IMR-90 (cell line): ENCODE measurements around the gene TMEM131. TPM values are rescaled to one million over a fixed set of nuclear protein-coding genes. Genes with fewer than 3 reads are reported as not detected.

Experiments used
- ATAC-seq: fragments of 200-7000 bp; cut with Tn5 transposase; 2 replicates; pipeline ENCODE4 v1.9.1; 2020; ENCODE audit warnings: low read depth, mild to moderate bottlenecking, moderate library complexity
- BruUV-seq: library from RNA; stranded (reverse); fragments of 400-500 nt; replicated peaks from 2 replicates; lab custom pipeline; 2021; lab: Mats Ljungman, UMichigan
- CTCF ChIA-PET: fragments of 300-600 bp; formaldehyde crosslinking; extraction: SDS; loops from one replicate; lab custom pipeline; 2021; ENCODE audit warnings: antibody characterized with exemption; lab: Yijun Ruan, JAX
- POLR2A ChIA-PET: fragments of 300-600 bp; sonication (Branson Sonifier 250); formaldehyde crosslinking; loops from one replicate; lab custom pipeline; 2022; ENCODE audit warnings: antibody characterized with exemption; ENCODE audit not compliant: unreplicated experiment; lab: Charles Lee
- DNase-seq: peaks from one replicate; pipeline ENCODE4 v3.0.0; 2013
- H2AFZ ChIP-seq: replicated peaks from 2 replicates; pipeline ENCODE3; 2013; ENCODE audit warnings: low read length, mild to moderate bottlenecking; ENCODE audit not compliant: poor library complexity
- H2AK5ac ChIP-seq: 2 replicates; pipeline ENCODE4 v1.6.1; 2013; ENCODE audit warnings: low read depth, low read length, inconsistent platforms
- H2AK9ac ChIP-seq: replicated peaks from 2 replicates; pipeline ENCODE3; 2013; ENCODE audit warnings: mild to moderate bottlenecking, low read depth, low read length, moderate library complexity; ENCODE audit not compliant: poor library complexity
- H2BK120ac ChIP-seq: 2 replicates; pipeline ENCODE4 v1.6.1; 2013; ENCODE audit warnings: low read depth, low read length, inconsistent platforms
- H2BK15ac ChIP-seq: 3 replicates; pipeline ENCODE4 v1.6.1; 2013; ENCODE audit warnings: low read depth, low read length, inconsistent platforms
- H2BK20ac ChIP-seq: 2 replicates; pipeline ENCODE4 v1.6.1; 2013; ENCODE audit warnings: low read depth, mild to moderate bottlenecking, inconsistent platforms, low read length, moderate library complexity
- H2BK5ac ChIP-seq: 2 replicates; pipeline ENCODE4 v1.6.1; 2013; ENCODE audit warnings: mild to moderate bottlenecking, low read depth, low read length, inconsistent platforms; ENCODE audit not compliant: poor library complexity, severe bottlenecking
- H3K14ac ChIP-seq: replicated peaks from 2 replicates; pipeline ENCODE4 v1.6.1; 2013; ENCODE audit warnings: low read depth, low read length, inconsistent platforms
- H3K18ac ChIP-seq: 2 replicates; pipeline ENCODE4 v1.6.1; 2013; ENCODE audit warnings: low read depth, low read length, control low read depth
- H3K23ac ChIP-seq: 2 replicates; pipeline ENCODE4 v1.6.1; 2013; ENCODE audit warnings: low read depth, low read length, inconsistent platforms
- H3K27ac ChIP-seq: 2 replicates; pipeline ENCODE4 v1.5.1; 2013; ENCODE audit warnings: mild to moderate bottlenecking, control low read depth, low read length; ENCODE audit not compliant: insufficient read depth
- H3K27me3 ChIP-seq: 2 replicates; pipeline ENCODE4 v1.6.1; 2013; ENCODE audit warnings: low read length; ENCODE audit not compliant: control insufficient read depth, insufficient read depth
- H3K36me3 ChIP-seq: 2 replicates; pipeline ENCODE4 v1.6.1; 2013; ENCODE audit warnings: low read length, mixed read lengths; ENCODE audit not compliant: control insufficient read depth, insufficient read depth
- H3K4ac ChIP-seq: 2 replicates; pipeline ENCODE4 v1.6.1; 2013; ENCODE audit warnings: low read depth, low read length, inconsistent platforms
- H3K4me1 ChIP-seq: 2 replicates; pipeline ENCODE4 v1.6.1; 2013; ENCODE audit warnings: low read length, mixed read lengths; ENCODE audit not compliant: control insufficient read depth, insufficient read depth
- H3K4me2 ChIP-seq: 2 replicates; pipeline ENCODE4 v1.6.1; 2013; ENCODE audit warnings: low read depth, mild to moderate bottlenecking, control low read depth, low read length, moderate library complexity
- H3K4me3 ChIP-seq: 2 replicates; pipeline ENCODE4 v1.5.1; 2013; ENCODE audit warnings: low read depth, mild to moderate bottlenecking, control low read depth, low read length, moderate library complexity; ENCODE audit not compliant: insufficient read depth
- H3K56ac ChIP-seq: 2 replicates; pipeline ENCODE4 v1.6.1; 2013; ENCODE audit warnings: low read length, inconsistent platforms; ENCODE audit not compliant: insufficient read depth; ENCODE audit errors: extremely low read depth
- H3K79me1 ChIP-seq, 2 experiments: 2 replicates each; pipeline ENCODE4 v1.6.1; 2013; ENCODE audit warnings: low read length in 2 of 2, inconsistent platforms in 1 of 2, low read depth in 1 of 2
- H3K9ac ChIP-seq: 2 replicates; pipeline ENCODE4 v1.6.1; 2013; ENCODE audit warnings: low read depth, low read length, control low read depth
- H3K9me1 ChIP-seq: 2 replicates; pipeline ENCODE4 v1.6.1; 2013; ENCODE audit warnings: low read length, inconsistent platforms; ENCODE audit not compliant: insufficient read depth
- H3K9me3 ChIP-seq: 2 replicates; pipeline ENCODE4 v1.6.1; 2013; ENCODE audit warnings: low read length; ENCODE audit not compliant: control insufficient read depth, insufficient read depth
- H4K20me1 ChIP-seq: 2 replicates; pipeline ENCODE4 v1.6.1; 2013; ENCODE audit warnings: low read length, inconsistent platforms; ENCODE audit not compliant: insufficient read depth
- H4K5ac ChIP-seq: 2 replicates; pipeline ENCODE4 v1.6.1; 2013; ENCODE audit warnings: mild to moderate bottlenecking, low read depth, low read length, control low read depth
- H4K8ac ChIP-seq, 2 experiments: 2 replicates each; pipeline ENCODE4 v1.6.1; 2013; ENCODE audit warnings: low read depth in 2 of 2, low read length in 2 of 2, control low read depth in 1 of 2, inconsistent platforms in 1 of 2
- H4K91ac ChIP-seq: 2 replicates; pipeline ENCODE4 v1.6.1; 2013; ENCODE audit warnings: low read depth, low read length, inconsistent platforms; ENCODE audit not compliant: insufficient read depth
- BHLHE40 ChIP-seq: fragments of 150-350 bp; IDR thresholded peaks from 2 replicates; pipeline ENCODE4 v1.6.1; 2016; ENCODE audit warnings: mild to moderate bottlenecking, low read depth, low read length
- CEBPB ChIP-seq: IDR thresholded peaks from 2 replicates; pipeline ENCODE4 v1.6.1; 2012; ENCODE audit warnings: low read depth, low read length, improper control_type of control experiment
- CHD1 ChIP-seq: IDR thresholded peaks from 2 replicates; pipeline ENCODE4 v1.6.1; 2012; ENCODE audit warnings: low read depth, low read length, improper control_type of control experiment
- CTCF ChIP-seq: conservative IDR thresholded peaks from 2 replicates; pipeline ENCODE4 v1.5.1; 2012; ENCODE audit warnings: mild to moderate bottlenecking, low read depth, low read length, improper control_type of control experiment
- ELK1 ChIP-seq: fragments of 150-350 bp; IDR thresholded peaks from 2 replicates; pipeline ENCODE4 v1.6.1; 2016; ENCODE audit warnings: low read depth, mild to moderate bottlenecking, low read length, moderate library complexity, borderline replicate concordance
- FOS ChIP-seq: fragments of 150-350 bp; IDR thresholded peaks from 2 replicates; pipeline ENCODE4 v1.6.1; 2016; ENCODE audit warnings: low read depth, low read length
- MAFK ChIP-seq: IDR thresholded peaks from 2 replicates; pipeline ENCODE4 v1.6.1; 2012; ENCODE audit warnings: low read depth, low read length, improper control_type of control experiment
- MAZ ChIP-seq: IDR thresholded peaks from 2 replicates; pipeline ENCODE4 v1.6.1; 2012; ENCODE audit warnings: low read depth, mild to moderate bottlenecking, low read length, improper control_type of control experiment, moderate library complexity, borderline replicate concordance
- MXI1 ChIP-seq: IDR thresholded peaks from 2 replicates; pipeline ENCODE4 v1.6.1; 2012; ENCODE audit warnings: low read depth, mild to moderate bottlenecking, low read length, moderate library complexity, borderline replicate concordance
- NFE2L2 ChIP-seq: fragments of 150-350 bp; IDR thresholded peaks from 2 replicates; pipeline ENCODE4 v1.6.1; 2016; ENCODE audit warnings: low read depth, mild to moderate bottlenecking, low read length
- POLR2A ChIP-seq: IDR thresholded peaks from 2 replicates; pipeline ENCODE4 v1.6.1; 2012; ENCODE audit warnings: mild to moderate bottlenecking, low read depth, low read length
- RAD21 ChIP-seq: IDR thresholded peaks from 2 replicates; pipeline ENCODE4 v1.6.1; 2012; ENCODE audit warnings: low read length, improper control_type of control experiment
- RCOR1 ChIP-seq: IDR thresholded peaks from 2 replicates; pipeline ENCODE4 v1.6.1; 2012; ENCODE audit warnings: mild to moderate bottlenecking, low read length, improper control_type of control experiment; ENCODE audit not compliant: insufficient replicate concordance
- RFX5 ChIP-seq: IDR thresholded peaks from 2 replicates; pipeline ENCODE4 v1.8.0; 2012; ENCODE audit warnings: low read depth, mild to moderate bottlenecking, low read length, moderate library complexity
- SMC3 ChIP-seq: fragments of 150-350 bp; IDR thresholded peaks from 2 replicates; pipeline ENCODE4 v1.6.1; 2016; ENCODE audit warnings: low read depth, mild to moderate bottlenecking, antibody characterized with exemption, low read length, moderate library complexity
- USF2 ChIP-seq: fragments of 150-350 bp; IDR thresholded peaks from 2 replicates; pipeline ENCODE4 v1.6.1; 2017; ENCODE audit warnings: mild to moderate bottlenecking, antibody characterized with exemption, low read length, low read depth
- WGBS, 2 experiments: methylation state at CpG; one replicate each; pipeline versions ENCODE4 v1.1.5 to v1.1.7; 2013; ENCODE audit warnings: missing lambda C conversion rate in 2 of 2; ENCODE audit not compliant: insufficient read length in 1 of 2; ENCODE audit errors: extremely low coverage in 2 of 2; 5-methylcytosine and 5-hydroxymethylcytosine counted together
- dilution Hi-C: fragments of 300-500 bp; cut with HindIII; formaldehyde crosslinking; loops from one replicate; pipeline ENCODE4 v1.14.3; 2018; ENCODE audit warnings: low sequenced_read_pairs; ENCODE audit not compliant: unreplicated experiment
- in situ Hi-C: fragments of 300-500 bp; cut with MboI; formaldehyde crosslinking; loops from 3 replicates; pipeline ENCODE4 v1.14.3; 2019; ENCODE audit warnings: low sequenced_read_pairs, inconsistent platforms, mixed read lengths
- intact Hi-C: fragments of 100-400 bp; cut with micrococcal nuclease; formaldehyde crosslinking; loops from 2 replicates; pipeline ENCODE4 v1.10.0; 2022
- polyA plus RNA-seq, 3 experiments: library from polyadenylated mRNA; depleted of rRNA; stranded (reverse); fragments of >200 nt; gene quantifications; 2 replicates each; pipeline ENCODE4 v1.2.3, GENCODE V29; 2012; ENCODE audit warnings: low replicate concordance in 1 of 3
- total RNA-seq: library from RNA; depleted of rRNA; stranded (reverse); fragments of >200 nt; gene quantifications from 2 replicates; pipeline ENCODE4 v1.2.3, GENCODE V29; 2012

Gene TMEM131
- total and polyA plus RNA-seq, 2 of the 4 experiments (the other 2 are of a cell fraction), result 13.3 to 14.0 TPM

- BruUV-seq, result no TSS peak
- dilution Hi-C loops, result no loop called here
- H4K5ac ChIP-seq, result no peak overlapping the region
- H3K23ac ChIP-seq, result no peak overlapping the region
- peaks cover 1% of the 10 kb centered on the region; the same call in 1 of the 2 replicates for H3K36me3 ChIP-seq
- in situ Hi-C loops, result no loop called here
- no peak overlapping the region for H3K4me3 ChIP-seq
- H2AFZ ChIP-seq, result no peak overlapping the region
- no peak for TF ChIP-seq RFX5
- TF ChIP-seq CTCF, result no peak
- no peak for TF ChIP-seq RAD21
- no peak for TF ChIP-seq CEBPB
- TF ChIP-seq MAZ, result no peak
- no peak for TF ChIP-seq RCOR1
- TF ChIP-seq BHLHE40, result no peak
- no peak for TF ChIP-seq FOS
- TF ChIP-seq POLR2A, result no peak
- no peak for TF ChIP-seq MXI1
- no peak for TF ChIP-seq ELK1
- TF ChIP-seq SMC3, result no peak
- TF ChIP-seq USF2, result no peak
- TF ChIP-seq NFE2L2, result no peak
- no peak for TF ChIP-seq CHD1
- no peak for TF ChIP-seq MAFK
- H3K27ac ChIP-seq, result no peak overlapping the region
- no peak overlapping the region for H3K9ac ChIP-seq
- H3K9me3 ChIP-seq, result peaks cover 14% of the 10 kb centered on the region
- ChIA-PET POLR2A (no interaction called here), CTCF (no interaction called here)
- no peak overlapping the region for H2AK5ac ChIP-seq
- no peak overlapping the region for H4K8ac ChIP-seq
- H3K9me1 ChIP-seq, result no peaks in the 10 kb centered on the region
- no peak overlapping the region for H2BK5ac ChIP-seq
- DNase-seq, result no peak
- H3K4ac ChIP-seq, result no peak overlapping the region
- WGBS, 2 experiments, result no CpG with 5 or more reads among the region's 2 CpGs
- H3K27me3 ChIP-seq, result no peaks in the 10 kb centered on the region
- no peak for ATAC-seq
- H4K20me1 ChIP-seq, result peaks cover 22% of the 10 kb centered on the region; the same call in 1 of the 2 replicates
- no peak overlapping the region for H3K56ac ChIP-seq
- H3K79me1 ChIP-seq, result peaks cover 34 to 57% of the 10 kb centered on the region in 2 experiments
- intact Hi-C loops, result no loop called here
- no peak overlapping the region for H4K91ac ChIP-seq
- no peak overlapping the region for H2BK15ac ChIP-seq
- no peak overlapping the region for H2BK20ac ChIP-seq
- no peak overlapping the region for H2AK9ac ChIP-seq
- H3K4me2 ChIP-seq, result no peak overlapping the region
- H3K18ac ChIP-seq, result no peak overlapping the region
- no peak overlapping the region for H3K14ac ChIP-seq
- H3K4me1 ChIP-seq, result no peaks in the 10 kb centered on the region
- H2BK120ac ChIP-seq, result no peak overlapping the region
Observed at GRCh38 chr2:97979904-97980303, 15.8 kb downstream of the TMEM131 start.
